Measurements from ENCODE around the gene TSACC.
"Not testable (repeated sequence)": the region's sequence is repeated elsewhere in the genome, so short reads cannot be mapped to it uniquely, and the experiment has no call there.

The TSACC gene

GRCh38 chr1:156338180-156338976, at the start of gene TSACC, which contains the start of gene CCT3:
Gene TSACC, plus strand, starts transcription at chr1:156338526. Its CDS starts 1,232 bp downstream, at chr1:156339758.
Gene CCT3, minus strand, starts transcription at chr1:156338292. Its CDS starts 108 bp downstream, at chr1:156338184.
- DNase-seq: peak; percentile 100

GRCh38 chr1:156289857-156290256, 48.5 kb upstream of the TSACC start:
- DNase-seq: no peak

- no peak for DNase-seq
Observed at GRCh38 chr1:156291226-156292061, 46.9 kb upstream of the TSACC start.

- no peak for DNase-seq
Observed at GRCh38 chr1:156293098-156293434, 45.3 kb upstream of the TSACC start.

GRCh38 chr1:156293895-156294294, 44.4 kb upstream of the TSACC start:
- DNase-seq: no peak

- DNase-seq: peak; percentile 75
Observed at GRCh38 chr1:156295391-156295947, 42.9 kb upstream of the TSACC start, which contains the start of gene GLMP. Gene GLMP, minus strand, starts transcription at chr1:156295679. Its CDS starts 34 bp downstream, at chr1:156295645.

GRCh38 chr1:156298852-156299357, 39.4 kb upstream of the TSACC start, which contains the start of gene VHLL:
Gene VHLL, minus strand, starts transcription at chr1:156299307. Its CDS starts 118 bp downstream, at chr1:156299189.
- DNase-seq: no peak

GRCh38 chr1:156303241-156303640, 35.1 kb upstream of the TSACC start:
- DNase-seq: no peak

- DNase-seq: no peak
Observed at GRCh38 chr1:156305215-156305614, 33.1 kb upstream of the TSACC start.

GRCh38 chr1:156308078-156308477, 30.2 kb upstream of the TSACC start:
- no peak for DNase-seq

GRCh38 chr1:156310962-156311361, 27.4 kb upstream of the TSACC start:
- no peak for DNase-seq

- no peak for DNase-seq
Observed at GRCh38 chr1:156316909-156317308, 21.4 kb upstream of the TSACC start.

- no peak for DNase-seq
Observed at GRCh38 chr1:156319664-156320063, 18.7 kb upstream of the TSACC start.

- no peak for DNase-seq
Observed at GRCh38 chr1:156320560-156320959, 17.8 kb upstream of the TSACC start.

GRCh38 chr1:156323179-156323578, 15.1 kb upstream of the TSACC start:
- not testable (repeated sequence) for DNase-seq

- no peak for DNase-seq
Observed at GRCh38 chr1:156336242-156336641, 2.1 kb upstream of the TSACC start.

GRCh38 chr1:156337052-156337887, 1.1 kb upstream of the TSACC start:
- DNase-seq: no peak

GRCh38 chr1:156337888-156338179, 492 bp upstream of the TSACC start:
- no peak for DNase-seq

- no peak for DNase-seq
Observed at GRCh38 chr1:156342166-156342955, 4.0 kb downstream of the TSACC start.

GRCh38 chr1:156344409-156344808, 6.1 kb downstream of the TSACC start:
- no peak for DNase-seq

- not testable (repeated sequence) for DNase-seq
Observed at GRCh38 chr1:156346035-156346434, 7.7 kb downstream of the TSACC start.

- DNase-seq: no peak
Observed at GRCh38 chr1:156346636-156347035, 8.3 kb downstream of the TSACC start.
